ENCODE measurements around the gene MLLT1.

DNA sequence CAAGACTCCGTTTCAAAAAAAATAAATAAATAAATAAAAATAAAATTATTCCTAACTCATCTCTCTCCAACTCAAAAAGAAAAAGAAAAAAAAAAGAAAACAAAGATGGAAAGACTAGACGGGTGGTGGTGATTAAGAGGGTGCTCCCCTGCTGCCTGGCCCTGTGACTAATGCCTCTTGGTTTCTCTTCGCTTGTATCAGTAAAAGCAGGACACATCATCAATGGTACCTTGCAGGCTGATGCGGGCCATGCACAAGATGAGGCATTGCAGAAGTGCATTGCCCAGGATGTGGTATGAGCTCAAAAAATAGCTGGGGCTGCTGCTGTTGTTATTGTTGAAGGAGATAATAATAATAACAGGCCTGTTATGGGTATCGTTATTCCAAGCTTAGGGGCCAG, 39.0 kb upstream of the MLLT1 start:
- TF ChIP-seq, protein P1, sequence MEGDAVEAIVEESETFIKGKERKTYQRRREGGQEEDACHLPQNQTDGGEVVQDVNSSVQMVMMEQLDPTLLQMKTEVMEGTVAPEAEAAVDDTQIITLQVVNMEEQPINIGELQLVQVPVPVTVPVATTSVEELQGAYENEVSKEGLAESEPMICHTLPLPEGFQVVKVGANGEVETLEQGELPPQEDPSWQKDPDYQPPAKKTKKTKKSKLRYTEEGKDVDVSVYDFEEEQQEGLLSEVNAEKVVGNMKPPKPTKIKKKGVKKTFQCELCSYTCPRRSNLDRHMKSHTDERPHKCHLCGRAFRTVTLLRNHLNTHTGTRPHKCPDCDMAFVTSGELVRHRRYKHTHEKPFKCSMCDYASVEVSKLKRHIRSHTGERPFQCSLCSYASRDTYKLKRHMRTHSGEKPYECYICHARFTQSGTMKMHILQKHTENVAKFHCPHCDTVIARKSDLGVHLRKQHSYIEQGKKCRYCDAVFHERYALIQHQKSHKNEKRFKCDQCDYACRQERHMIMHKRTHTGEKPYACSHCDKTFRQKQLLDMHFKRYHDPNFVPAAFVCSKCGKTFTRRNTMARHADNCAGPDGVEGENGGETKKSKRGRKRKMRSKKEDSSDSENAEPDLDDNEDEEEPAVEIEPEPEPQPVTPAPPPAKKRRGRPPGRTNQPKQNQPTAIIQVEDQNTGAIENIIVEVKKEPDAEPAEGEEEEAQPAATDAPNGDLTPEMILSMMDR (IDR thresholded peaks at IDR 0.05) = no peak
- TF ChIP-seq POLR2AphosphoS5 (IDR thresholded peaks at IDR 0.05) (no peak), EP300 (IDR thresholded peaks at IDR 0.05) (no peak), POLR2A (IDR thresholded peaks at IDR 0.05) (no peak)

All from stomach (tissue), 4 donors.